Fibroblast of lung (primary cell): ENCODE measurements around the gene LGR6.

Source experiments
- EZH2 ChIP-seq: IDR thresholded peaks from 2 replicates; pipeline ENCODE4 v1.5.1; 2012; ENCODE audit warnings: low read length, control low read depth, mild to moderate bottlenecking; ENCODE audit errors: missing control alignments
- TF ChIP-seq, protein P1 (sequence below), 2 donors: IDR thresholded peaks in 1 of 2; conservative IDR thresholded peaks in 1 of 2; 1 replicate in 1 of 2; 2 replicates in 1 of 2; pipeline ENCODE4 v1.5.1; 2011 to 2012; ENCODE audit warnings: low read length in 2 of 2, control low read depth in 1 of 2, inconsistent platforms in 1 of 2, low read depth in 1 of 2, mild to moderate bottlenecking in 1 of 2

DNA sequence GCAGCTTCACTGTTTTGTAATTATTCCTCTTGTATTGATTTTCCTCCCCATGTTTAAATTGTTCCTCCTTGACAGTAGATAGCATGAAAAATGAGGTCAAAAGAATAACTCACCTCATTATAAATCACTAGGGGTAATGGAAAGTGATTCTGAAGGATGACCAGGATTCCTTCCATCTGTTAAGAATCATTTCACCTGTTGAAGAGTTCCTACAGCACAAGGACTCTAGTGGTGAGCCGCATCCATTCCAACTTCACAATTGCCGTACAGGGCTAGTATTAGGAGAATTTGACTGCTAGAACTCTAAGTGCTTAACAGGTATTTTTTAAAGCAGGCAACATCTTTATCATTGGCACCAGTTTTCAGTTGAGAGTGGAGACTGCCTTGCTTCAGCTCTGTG is 168.6 kb downstream of the LGR6 start:
- TF ChIP-seq, protein P1, sequence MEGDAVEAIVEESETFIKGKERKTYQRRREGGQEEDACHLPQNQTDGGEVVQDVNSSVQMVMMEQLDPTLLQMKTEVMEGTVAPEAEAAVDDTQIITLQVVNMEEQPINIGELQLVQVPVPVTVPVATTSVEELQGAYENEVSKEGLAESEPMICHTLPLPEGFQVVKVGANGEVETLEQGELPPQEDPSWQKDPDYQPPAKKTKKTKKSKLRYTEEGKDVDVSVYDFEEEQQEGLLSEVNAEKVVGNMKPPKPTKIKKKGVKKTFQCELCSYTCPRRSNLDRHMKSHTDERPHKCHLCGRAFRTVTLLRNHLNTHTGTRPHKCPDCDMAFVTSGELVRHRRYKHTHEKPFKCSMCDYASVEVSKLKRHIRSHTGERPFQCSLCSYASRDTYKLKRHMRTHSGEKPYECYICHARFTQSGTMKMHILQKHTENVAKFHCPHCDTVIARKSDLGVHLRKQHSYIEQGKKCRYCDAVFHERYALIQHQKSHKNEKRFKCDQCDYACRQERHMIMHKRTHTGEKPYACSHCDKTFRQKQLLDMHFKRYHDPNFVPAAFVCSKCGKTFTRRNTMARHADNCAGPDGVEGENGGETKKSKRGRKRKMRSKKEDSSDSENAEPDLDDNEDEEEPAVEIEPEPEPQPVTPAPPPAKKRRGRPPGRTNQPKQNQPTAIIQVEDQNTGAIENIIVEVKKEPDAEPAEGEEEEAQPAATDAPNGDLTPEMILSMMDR (conservative IDR thresholded peaks at IDR 0.05 in 1 of 2, IDR thresholded peaks at IDR 0.05 in 1 of 2; ENCODE audit: low read depth in 1 of 2, low read length in 2 of 2), result no peak
- no peak for TF ChIP-seq EZH2
